HepG2 (cell line): Measurements from ENCODE around the gene DENND4A. TPM values are rescaled to one million over a fixed set of nuclear protein-coding genes. Genes with fewer than 3 reads are reported as not detected.

Experiments used
- DMAP1 ChIP-seq: IDR thresholded peaks from 2 replicates; pipeline ENCODE4 v1.6.1; 2016
- FOXK2 ChIP-seq: fragments of 450-650 bp; IDR thresholded peaks from 2 replicates; pipeline ENCODE4 v1.6.1; 2016
- HNRNPH1 ChIP-seq: fragments of 200-400 bp; formaldehyde crosslinking; optimal IDR thresholded peaks from 2 replicates; pipeline ENCODE3; 2017; ENCODE audit warnings: mild to moderate bottlenecking, low read depth, low read length
- MEIS1 ChIP-seq: sonication (generic); formaldehyde crosslinking; IDR thresholded peaks from 2 replicates; pipeline ENCODE4 v1.9.0; 2021; ENCODE audit warnings: mild to moderate bottlenecking, missing genetic modification reagents, moderate library complexity, borderline replicate concordance
- SIX4 ChIP-seq: sonication (generic); formaldehyde crosslinking; IDR thresholded peaks from 2 replicates; pipeline ENCODE4 v1.4.0; 2020; ENCODE audit warnings: missing genetic modification reagents
- SOX13 ChIP-seq, 3 experiments: fragments of 450-650 bp in 1 of 3; sonication (generic) in 1 of 3; formaldehyde crosslinking in 1 of 3; IDR thresholded peaks in 2 of 3; conservative IDR thresholded peaks in 1 of 3; 2 replicates each; pipeline versions ENCODE4 v1.5.0 to v1.6.1; 2016 to 2020; ENCODE audit warnings: antibody characterized with exemption in 1 of 3, mild to moderate bottlenecking in 1 of 3, missing compliant biosample characterization in 1 of 3, missing genetic modification reagents in 1 of 3, moderate library complexity in 1 of 3
- SRF ChIP-seq: IDR thresholded peaks from 2 replicates; pipeline ENCODE4 v1.6.1; 2011; ENCODE audit warnings: mild to moderate bottlenecking, low read depth, low read length, moderate library complexity
- TGIF2 ChIP-seq: IDR thresholded peaks from 2 replicates; pipeline ENCODE4 v1.6.1; 2016; ENCODE audit warnings: control low read depth, missing compliant biosample characterization
- ZNF431 ChIP-seq: sonication (generic); formaldehyde crosslinking; IDR thresholded peaks from 2 replicates; pipeline ENCODE4 v1.9.0; 2022; ENCODE audit warnings: missing genetic modification reagents, low read depth, mild to moderate bottlenecking, borderline replicate concordance
- ZNF460 ChIP-seq: sonication (generic); formaldehyde crosslinking; IDR thresholded peaks from 2 replicates; pipeline ENCODE4 v1.5.1; 2020; ENCODE audit warnings: missing genetic modification reagents, mild to moderate bottlenecking, borderline replicate concordance
- ZSCAN21 ChIP-seq: sonication (generic); formaldehyde crosslinking; IDR thresholded peaks from 2 replicates; pipeline ENCODE4 v1.8.0; 2022; ENCODE audit warnings: mild to moderate bottlenecking, missing genetic modification reagents, moderate library complexity, borderline replicate concordance
- polyA plus RNA-seq, 8 experiments: library from polyadenylated mRNA; depleted of rRNA in 3 of 8; stranded (reverse) in 7 of 8; unstranded in 1 of 8; fragments of >200 nt; fragmentation: Illumina TruSeq in 4 of 8; extraction: Trizol in 4 of 8; gene quantifications; 2 replicates each; pipeline versions ENCODE4 v1.2.1 to v1.2.3, GENCODE V29; 2011 to 2016; ENCODE audit warnings: low read depth in 4 of 8, missing spikeins in 1 of 8, mixed read lengths in 1 of 8; ENCODE audit not compliant: insufficient read depth in 1 of 8
- total RNA-seq, 5 experiments: library from RNA; depleted of rRNA; stranded (reverse); fragments of >200 nt; fragmentation: Illumina TruSeq; extraction: Trizol; gene quantifications; 2 replicates each; pipeline ENCODE4 v1.2.3, GENCODE V29; 2016; ENCODE audit warnings: low read depth in 1 of 5
- TF ChIP-seq, protein P1 (sequence below): sonication (generic); formaldehyde crosslinking; conservative IDR thresholded peaks from 2 replicates; pipeline ENCODE4 v1.5.0; 2020; ENCODE audit warnings: missing genetic modification reagents
- TF ChIP-seq, protein P2 (sequence below): sonication (generic); formaldehyde crosslinking; conservative IDR thresholded peaks from 2 replicates; pipeline ENCODE4 v1.4.0; 2020; ENCODE audit warnings: mild to moderate bottlenecking, missing genetic modification reagents, moderate library complexity
- TF ChIP-seq, protein P3 (sequence below): IDR thresholded peaks from 2 replicates; pipeline ENCODE4 v1.6.1; 2016; ENCODE audit warnings: missing compliant biosample characterization, missing genetic modification reagents, borderline replicate concordance
- TF ChIP-seq, protein P4 (sequence below): sonication (generic); formaldehyde crosslinking; IDR thresholded peaks from 2 replicates; pipeline ENCODE4 v1.9.0; 2021; ENCODE audit warnings: missing genetic modification reagents, borderline replicate concordance

DENND4A gene
- total and polyA plus RNA-seq, 2 of the 13 experiments (the other 11 are each of a cell fraction or from before 2014, with no cell fraction given) = 13.2 to 18.6 TPM

DNA sequence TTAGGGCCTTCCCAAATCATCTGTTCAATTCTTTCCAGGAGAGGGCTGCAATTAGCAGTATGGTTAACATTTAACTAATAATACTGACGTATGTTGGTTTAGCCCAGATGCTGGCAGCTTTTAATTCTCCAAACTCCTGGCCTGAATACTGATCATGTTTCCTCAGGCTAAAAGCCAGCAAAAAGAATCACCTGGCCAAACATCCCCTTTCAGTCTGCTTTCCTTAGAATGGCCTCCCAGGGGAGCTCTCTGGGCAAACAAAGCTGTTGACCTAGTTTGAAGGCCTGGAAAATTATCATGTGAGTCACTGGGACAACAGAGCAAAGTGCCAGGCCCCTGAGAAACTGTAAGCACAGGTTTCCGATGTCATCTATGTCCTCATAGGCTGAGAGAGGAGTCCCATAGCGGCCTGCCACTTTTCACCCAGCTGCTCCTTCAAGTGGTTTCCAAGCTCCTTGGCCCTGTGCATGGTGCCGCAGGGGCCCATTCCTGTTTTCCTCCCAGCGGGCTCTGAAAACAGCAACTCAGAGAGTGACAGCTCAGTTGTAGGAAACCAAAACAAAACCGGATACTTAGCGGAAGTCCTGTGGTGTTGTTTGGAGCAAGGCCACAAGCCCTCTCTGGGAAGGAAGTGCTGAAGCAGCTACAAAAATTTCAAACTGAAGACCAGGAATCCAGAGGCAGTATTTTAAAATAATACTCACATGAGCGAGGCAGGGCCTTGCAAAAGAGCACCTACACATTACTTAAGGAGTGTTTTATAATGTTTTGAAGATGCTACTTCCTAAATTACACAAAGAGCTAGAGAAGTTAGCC lies 40.7 kb upstream of the DENND4A start (continued):
- TF ChIP-seq MEIS1 (peak; percentile 94), ZNF460 (CRISPR knock-in tag) (no peak; the same call in 1 of the 2 replicates), HNRNPH1 (no peak), DMAP1 (CRISPR knock-in tag) (peak; percentile 53; the same call in 1 of the 2 replicates), SOX13 (IDR thresholded peaks at IDR 0.05) (no peak; the same call in 1 of the 2 replicates), SOX13 (CRISPR knock-in tag; conservative IDR thresholded peaks at IDR 0.05 in 1 of 2, IDR thresholded peaks at IDR 0.05 in 1 of 2) (peak in 1 of 2 experiments; percentile 81; a peak in 2 of 4 replicates), TGIF2 (no peak; the same call in 1 of the 2 replicates), SIX4 (peak; percentile 90), FOXK2 (peak; percentile 84), SRF (0 out of 2 replicates have a peak, but pooled peaks have one; percentile 18), ZNF431 (CRISPR knock-in tag) (peak; percentile 75; the same call in 1 of the 2 replicates), ZSCAN21 (CRISPR knock-in tag) (peak; percentile 47; the same call in 1 of the 2 replicates)
- TF ChIP-seq, protein P1, sequence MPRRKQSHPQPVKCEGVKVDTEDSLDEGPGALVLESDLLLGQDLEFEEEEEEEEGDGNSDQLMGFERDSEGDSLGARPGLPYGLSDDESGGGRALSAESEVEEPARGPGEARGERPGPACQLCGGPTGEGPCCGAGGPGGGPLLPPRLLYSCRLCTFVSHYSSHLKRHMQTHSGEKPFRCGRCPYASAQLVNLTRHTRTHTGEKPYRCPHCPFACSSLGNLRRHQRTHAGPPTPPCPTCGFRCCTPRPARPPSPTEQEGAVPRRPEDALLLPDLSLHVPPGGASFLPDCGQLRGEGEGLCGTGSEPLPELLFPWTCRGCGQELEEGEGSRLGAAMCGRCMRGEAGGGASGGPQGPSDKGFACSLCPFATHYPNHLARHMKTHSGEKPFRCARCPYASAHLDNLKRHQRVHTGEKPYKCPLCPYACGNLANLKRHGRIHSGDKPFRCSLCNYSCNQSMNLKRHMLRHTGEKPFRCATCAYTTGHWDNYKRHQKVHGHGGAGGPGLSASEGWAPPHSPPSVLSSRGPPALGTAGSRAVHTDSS (CRISPR knock-in tag) = no peak
- TF ChIP-seq, protein P2, sequence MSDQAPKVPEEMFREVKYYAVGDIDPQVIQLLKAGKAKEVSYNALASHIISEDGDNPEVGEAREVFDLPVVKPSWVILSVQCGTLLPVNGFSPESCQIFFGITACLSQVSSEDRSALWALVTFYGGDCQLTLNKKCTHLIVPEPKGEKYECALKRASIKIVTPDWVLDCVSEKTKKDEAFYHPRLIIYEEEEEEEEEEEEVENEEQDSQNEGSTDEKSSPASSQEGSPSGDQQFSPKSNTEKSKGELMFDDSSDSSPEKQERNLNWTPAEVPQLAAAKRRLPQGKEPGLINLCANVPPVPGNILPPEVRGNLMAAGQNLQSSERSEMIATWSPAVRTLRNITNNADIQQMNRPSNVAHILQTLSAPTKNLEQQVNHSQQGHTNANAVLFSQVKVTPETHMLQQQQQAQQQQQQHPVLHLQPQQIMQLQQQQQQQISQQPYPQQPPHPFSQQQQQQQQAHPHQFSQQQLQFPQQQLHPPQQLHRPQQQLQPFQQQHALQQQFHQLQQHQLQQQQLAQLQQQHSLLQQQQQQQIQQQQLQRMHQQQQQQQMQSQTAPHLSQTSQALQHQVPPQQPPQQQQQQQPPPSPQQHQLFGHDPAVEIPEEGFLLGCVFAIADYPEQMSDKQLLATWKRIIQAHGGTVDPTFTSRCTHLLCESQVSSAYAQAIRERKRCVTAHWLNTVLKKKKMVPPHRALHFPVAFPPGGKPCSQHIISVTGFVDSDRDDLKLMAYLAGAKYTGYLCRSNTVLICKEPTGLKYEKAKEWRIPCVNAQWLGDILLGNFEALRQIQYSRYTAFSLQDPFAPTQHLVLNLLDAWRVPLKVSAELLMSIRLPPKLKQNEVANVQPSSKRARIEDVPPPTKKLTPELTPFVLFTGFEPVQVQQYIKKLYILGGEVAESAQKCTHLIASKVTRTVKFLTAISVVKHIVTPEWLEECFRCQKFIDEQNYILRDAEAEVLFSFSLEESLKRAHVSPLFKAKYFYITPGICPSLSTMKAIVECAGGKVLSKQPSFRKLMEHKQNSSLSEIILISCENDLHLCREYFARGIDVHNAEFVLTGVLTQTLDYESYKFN (CRISPR knock-in tag) = peak; percentile 99
- TF ChIP-seq, protein P3, sequence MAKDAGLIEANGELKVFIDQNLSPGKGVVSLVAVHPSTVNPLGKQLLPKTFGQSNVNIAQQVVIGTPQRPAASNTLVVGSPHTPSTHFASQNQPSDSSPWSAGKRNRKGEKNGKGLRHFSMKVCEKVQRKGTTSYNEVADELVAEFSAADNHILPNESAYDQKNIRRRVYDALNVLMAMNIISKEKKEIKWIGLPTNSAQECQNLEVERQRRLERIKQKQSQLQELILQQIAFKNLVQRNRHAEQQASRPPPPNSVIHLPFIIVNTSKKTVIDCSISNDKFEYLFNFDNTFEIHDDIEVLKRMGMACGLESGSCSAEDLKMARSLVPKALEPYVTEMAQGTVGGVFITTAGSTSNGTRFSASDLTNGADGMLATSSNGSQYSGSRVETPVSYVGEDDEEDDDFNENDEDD = peak; percentile 32; the same call in 1 of the 2 replicates
- TF ChIP-seq, protein P4, sequence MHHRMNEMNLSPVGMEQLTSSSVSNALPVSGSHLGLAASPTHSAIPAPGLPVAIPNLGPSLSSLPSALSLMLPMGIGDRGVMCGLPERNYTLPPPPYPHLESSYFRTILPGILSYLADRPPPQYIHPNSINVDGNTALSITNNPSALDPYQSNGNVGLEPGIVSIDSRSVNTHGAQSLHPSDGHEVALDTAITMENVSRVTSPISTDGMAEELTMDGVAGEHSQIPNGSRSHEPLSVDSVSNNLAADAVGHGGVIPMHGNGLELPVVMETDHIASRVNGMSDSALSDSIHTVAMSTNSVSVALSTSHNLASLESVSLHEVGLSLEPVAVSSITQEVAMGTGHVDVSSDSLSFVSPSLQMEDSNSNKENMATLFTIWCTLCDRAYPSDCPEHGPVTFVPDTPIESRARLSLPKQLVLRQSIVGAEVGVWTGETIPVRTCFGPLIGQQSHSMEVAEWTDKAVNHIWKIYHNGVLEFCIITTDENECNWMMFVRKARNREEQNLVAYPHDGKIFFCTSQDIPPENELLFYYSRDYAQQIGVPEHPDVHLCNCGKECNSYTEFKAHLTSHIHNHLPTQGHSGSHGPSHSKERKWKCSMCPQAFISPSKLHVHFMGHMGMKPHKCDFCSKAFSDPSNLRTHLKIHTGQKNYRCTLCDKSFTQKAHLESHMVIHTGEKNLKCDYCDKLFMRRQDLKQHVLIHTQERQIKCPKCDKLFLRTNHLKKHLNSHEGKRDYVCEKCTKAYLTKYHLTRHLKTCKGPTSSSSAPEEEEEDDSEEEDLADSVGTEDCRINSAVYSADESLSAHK (CRISPR knock-in tag) = no peak
